ENCODE measurements around the gene MYO1A.
"Not testable (repeated sequence)": the region's sequence is repeated elsewhere in the genome, so short reads cannot be mapped to it uniquely, and the experiment has no call there.

MYO1A gene

GRCh38 chr12:56989861-56990610, 59.9 kb downstream of the MYO1A start:
- no peak for DNase-seq (ENCODE audit: low read depth)
- no peak overlapping the region for H3K4me3 ChIP-seq (ENCODE audit: low read length)
- TF ChIP-seq CTCF (conservative IDR thresholded peaks at IDR 0.05; ENCODE audit: low read depth, low read length): no peak

GRCh38 chr12:56988207-56988739, 61.7 kb downstream of the MYO1A start:
- H3K4me3 ChIP-seq (ENCODE audit: low read length): no peak overlapping the region
- no peak for DNase-seq (ENCODE audit: low read depth)
- TF ChIP-seq CTCF (conservative IDR thresholded peaks at IDR 0.05; ENCODE audit: low read depth, low read length): no peak

DNA sequence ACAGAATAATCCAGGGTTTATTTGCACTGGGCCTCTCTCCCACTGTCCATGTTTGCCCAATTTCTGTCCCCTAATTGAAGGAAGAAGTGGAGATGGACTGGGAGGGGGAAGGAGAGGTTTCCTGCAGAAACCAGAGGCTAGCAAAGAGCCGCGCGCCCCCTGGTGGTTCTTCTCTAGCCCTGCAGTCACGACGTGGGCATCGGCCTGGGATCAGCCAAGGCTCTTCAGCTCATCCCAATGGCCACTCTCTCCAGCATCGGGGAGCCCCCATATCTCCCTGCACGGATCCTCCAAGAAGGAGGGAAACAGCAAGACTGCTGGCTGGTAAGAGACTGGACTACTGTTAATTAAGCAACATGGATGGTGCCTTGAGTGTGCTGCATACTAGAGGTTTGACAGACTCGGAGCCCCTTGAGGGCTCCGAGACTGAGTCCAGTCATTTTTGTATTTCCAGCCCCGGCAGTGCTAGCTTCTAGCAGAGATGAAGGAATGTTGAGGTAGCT, 62.3 kb downstream of the MYO1A start:
- peak; percentile 96 for TF ChIP-seq CTCF (conservative IDR thresholded peaks at IDR 0.05; ENCODE audit: low read depth, low read length)
- H3K4me3 ChIP-seq (ENCODE audit: low read length): no peak overlapping the region
- no peak for DNase-seq (ENCODE audit: low read depth)

DNA sequence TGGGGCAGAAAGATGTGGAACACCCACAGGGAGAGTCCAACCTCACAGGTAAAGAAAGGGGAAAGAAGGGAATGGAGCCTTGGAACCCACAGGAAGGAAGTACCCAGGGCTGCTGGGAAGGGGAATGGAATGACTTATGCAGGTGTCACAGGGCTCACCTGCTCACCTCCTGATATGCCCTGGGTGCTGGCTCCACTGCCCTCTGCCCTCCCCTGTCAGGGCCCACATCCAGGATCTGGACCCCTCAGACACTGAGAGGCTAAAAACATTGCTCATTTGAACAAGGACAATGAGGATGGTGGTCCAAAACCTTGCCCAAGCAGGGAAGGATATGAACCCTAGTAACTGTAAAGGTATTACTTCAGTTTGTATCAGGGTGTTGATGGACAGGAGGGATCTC, 62.9 kb downstream of the MYO1A start:
- no peak overlapping the region for H3K4me3 ChIP-seq (ENCODE audit: low read length)
- no peak for TF ChIP-seq CTCF (conservative IDR thresholded peaks at IDR 0.05; ENCODE audit: low read depth, low read length)
- DNase-seq (ENCODE audit: low read depth): no peak

GRCh38 chr12:56985714-56986113, 64.2 kb downstream of the MYO1A start:
- not testable (repeated sequence) for DNase-seq (ENCODE audit: low read depth); H3K4me3 ChIP-seq (ENCODE audit: low read length)

- no peak overlapping the region for H3K4me3 ChIP-seq (ENCODE audit: low read length)
- TF ChIP-seq CTCF (conservative IDR thresholded peaks at IDR 0.05; ENCODE audit: low read depth, low read length): no peak
- DNase-seq (ENCODE audit: low read depth): no peak
Observed at GRCh38 chr12:56983386-56983785, 66.5 kb downstream of the MYO1A start.

DNA sequence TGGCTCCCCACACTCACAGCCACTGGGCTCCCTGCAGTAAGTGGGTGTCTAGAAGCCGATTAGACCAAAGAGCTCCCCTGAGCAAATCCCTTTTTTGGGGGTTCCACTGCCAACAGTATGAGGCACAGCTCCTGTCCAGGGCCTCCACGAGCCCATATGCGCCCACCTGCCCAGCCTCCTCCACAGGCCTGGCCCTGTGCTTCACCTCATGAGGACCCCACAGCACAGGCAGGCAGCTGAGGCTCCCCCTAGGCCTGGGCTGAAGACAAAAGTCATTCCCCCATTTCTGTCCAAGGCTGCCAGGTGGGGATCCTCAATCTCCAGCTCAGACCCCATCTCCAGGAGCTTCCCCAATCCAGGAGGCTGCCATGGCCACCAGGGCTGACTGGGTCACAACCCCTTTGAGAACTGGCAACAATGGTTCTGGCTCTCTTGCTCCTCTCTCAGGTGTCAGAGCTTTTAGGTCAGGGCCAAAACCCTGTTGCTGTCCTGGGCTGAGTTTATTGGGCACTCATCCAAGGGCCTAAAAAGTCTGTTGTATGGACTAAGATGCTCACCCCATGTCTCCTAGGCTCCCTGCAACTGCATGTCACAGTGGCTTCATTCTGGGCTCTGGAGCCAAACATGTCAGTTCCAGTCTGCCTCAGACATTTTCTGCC, 67.2 kb downstream of the MYO1A start:
- not testable (repeated sequence) for H3K4me3 ChIP-seq (ENCODE audit: low read length); DNase-seq (ENCODE audit: low read depth)
